Liver (tissue), 9 donors: ENCODE results near the gene TCF25. TPM values are rescaled to one million over a fixed set of nuclear protein-coding genes. Genes with fewer than 3 reads are reported as not detected.

Experiments
- DNase-seq: peaks from one replicate; pipeline ENCODE4 v3.0.0-alpha.2; 2017; ENCODE audit warnings: low spot score
- H3K27ac ChIP-seq, 2 donors: one replicate each; pipeline ENCODE4 v1.7.0; 2013; ENCODE audit warnings: inconsistent platforms in 2 of 2, low read length in 2 of 2, control low read depth in 1 of 2, low read depth in 1 of 2, mild to moderate bottlenecking in 1 of 2
- H3K27me3 ChIP-seq, 4 donors: one replicate each; pipeline versions ENCODE4 v1.6.1 to v1.7.0; 2013; ENCODE audit warnings: low read length in 3 of 4, inconsistent platforms in 1 of 4, mild to moderate bottlenecking in 1 of 4, moderate library complexity in 1 of 4; ENCODE audit not compliant: control insufficient read depth in 4 of 4, insufficient read depth in 4 of 4
- H3K36me3 ChIP-seq, 4 donors: one replicate each; pipeline versions ENCODE4 v1.6.1 to v1.7.0; 2013; ENCODE audit warnings: low read length in 3 of 4, mild to moderate bottlenecking in 3 of 4, low read depth in 1 of 4, moderate library complexity in 1 of 4; ENCODE audit not compliant: control insufficient read depth in 4 of 4, insufficient read depth in 3 of 4
- H3K4me1 ChIP-seq, 4 donors: one replicate each; pipeline versions ENCODE4 v1.6.1 to v1.7.0; 2013; ENCODE audit warnings: low read length in 3 of 4, mild to moderate bottlenecking in 3 of 4, moderate library complexity in 1 of 4; ENCODE audit not compliant: control insufficient read depth in 4 of 4, insufficient read depth in 4 of 4
- H3K4me3 ChIP-seq, 3 donors: one replicate each; pipeline versions ENCODE4 v1.6.1 to v1.7.0; 2013; ENCODE audit warnings: low read length in 3 of 3, control low read depth in 1 of 3, low read depth in 1 of 3, mild to moderate bottlenecking in 1 of 3
- H3K9ac ChIP-seq, 2 donors: one replicate each; pipeline ENCODE4 v1.7.0; 2013; ENCODE audit warnings: low read length in 2 of 2, mild to moderate bottlenecking in 2 of 2, moderate library complexity in 2 of 2, control low read depth in 1 of 2, low read depth in 1 of 2
- H3K9me3 ChIP-seq, 4 donors: one replicate each; pipeline versions ENCODE4 v1.6.1 to v1.7.0; 2013; ENCODE audit warnings: low read length in 3 of 4; ENCODE audit not compliant: control insufficient read depth in 4 of 4
- ATF3 ChIP-seq: IDR thresholded peaks from 2 replicates; pipeline ENCODE4 v1.6.1; 2016; ENCODE audit warnings: antibody characterized with exemption
- EGR1 ChIP-seq, 2 donors: IDR thresholded peaks; 2 replicates each; pipeline ENCODE4 v1.6.1; 2016 to 2018; ENCODE audit warnings: antibody characterized with exemption in 2 of 2, low read depth in 2 of 2
- FOXA1 ChIP-seq: IDR thresholded peaks from 2 replicates; pipeline ENCODE4 v1.6.1; 2016; ENCODE audit warnings: antibody characterized with exemption
- FOXA2 ChIP-seq: IDR thresholded peaks from 2 replicates; pipeline ENCODE4 v1.6.1; 2016; ENCODE audit warnings: antibody characterized with exemption
- HNF4A ChIP-seq, 2 donors: conservative IDR thresholded peaks; 2 replicates each; pipeline ENCODE4 v1.6.1; 2016; ENCODE audit warnings: antibody characterized with exemption in 2 of 2, mild to moderate bottlenecking in 2 of 2
- HNF4G ChIP-seq: IDR thresholded peaks from 2 replicates; pipeline ENCODE4 v1.6.1; 2016; ENCODE audit warnings: antibody characterized with exemption
- JUND ChIP-seq, 2 donors: IDR thresholded peaks; 2 replicates each; pipeline ENCODE4 v1.6.1; 2016; ENCODE audit warnings: antibody characterized with exemption in 2 of 2
- NR2F2 ChIP-seq: IDR thresholded peaks from 2 replicates; pipeline ENCODE4 v1.6.1; 2016; ENCODE audit warnings: antibody characterized with exemption
- RAD21 ChIP-seq, 2 donors: IDR thresholded peaks; 2 replicates each; pipeline ENCODE4 v1.6.1; 2016; ENCODE audit warnings: antibody characterized with exemption in 2 of 2, mild to moderate bottlenecking in 2 of 2
- SP1 ChIP-seq: IDR thresholded peaks from 2 replicates; pipeline ENCODE4 v1.6.1; 2018; ENCODE audit warnings: antibody characterized with exemption, mild to moderate bottlenecking
- TAF1 ChIP-seq: conservative IDR thresholded peaks from 2 replicates; pipeline ENCODE4 v1.6.1; 2016; ENCODE audit warnings: antibody characterized with exemption, mild to moderate bottlenecking
- YY1 ChIP-seq: IDR thresholded peaks from 2 replicates; pipeline ENCODE4 v1.6.1; 2016; ENCODE audit warnings: antibody characterized with exemption, mild to moderate bottlenecking
- WGBS: extraction: QIAGEN DNeasy Blood & Tissue Kit; methylation state at CpG from one replicate; pipeline ENCODE4 v1.1.7; 2013; 5-methylcytosine and 5-hydroxymethylcytosine counted together
- polyA plus RNA-seq, 2 donors: library from polyadenylated mRNA; stranded (reverse) in 1 of 2; unstranded in 1 of 2; fragments of 200-250 nt in 1 of 2; fragments of >200 nt in 1 of 2; fragmentation: Nextera tagmentation in 1 of 2; extraction: Ambion mirVana in 1 of 2; gene quantifications; one replicate each; pipeline versions ENCODE4 v1.2.1 to v1.2.3, GENCODE V29; 2013 to 2015
- total RNA-seq, 2 donors: library from RNA; depleted of rRNA; stranded (reverse); fragments of >200 nt; gene quantifications; one replicate each; pipeline ENCODE4 v1.2.3, GENCODE V29; 2014
- TF ChIP-seq, protein P1 (sequence below): IDR thresholded peaks from 2 replicates; pipeline ENCODE4 v1.6.1; 2016; ENCODE audit warnings: antibody characterized with exemption, mild to moderate bottlenecking
- TF ChIP-seq, protein P2 (sequence below): IDR thresholded peaks from 2 replicates; pipeline ENCODE4 v1.6.1; 2016; ENCODE audit warnings: antibody characterized with exemption
- donor health status: healthy.
- donor health status: healthy.
- donor health status: healthy.
- donor health status: healthy.
- donor health status: healthy.

The TCF25 gene
- total and polyA plus RNA-seq, 4 donors: 59.6 to 98.8 (median 76.8) TPM

GRCh38 chr16:89918453-89919347 lies 45.3 kb downstream of the TCF25 start, which contains the start of gene MC1R:
MC1R (plus strand) TSS chr16:89918862; CDS start chr16:89919259, 397 bp downstream.
- Histone ChIP-seq H3K27ac (no peak within 1 kb of the TSS), H3K9ac (no peak within 1 kb of the TSS), H3K4me3 (no peak within 1 kb of the TSS), H3K36me3 (no peaks in the 10 kb centered on the region), H3K27me3 (peaks cover 0 to 3% (median under 1%) of the 10 kb centered on the region in 4 donors), H3K4me1 (peaks cover 2 to 17% (median 8%) of the 10 kb centered on the region in 4 donors), H3K9me3 (no peaks in the 10 kb centered on the region)
- 8% methylated on average over 23 of the region's 23 CpGs for WGBS
- TF ChIP-seq HNF4G (no peak), JUND (IDR thresholded peaks at IDR 0.05) (no peak), NR2F2 (no peak)
- no peak for DNase-seq

- H3K27me3 ChIP-seq: peaks cover 0 to 3% (median 1%) of the 10 kb centered on the region in 4 donors
- no peak overlapping the region for H3K9ac ChIP-seq
- no peaks in the 10 kb centered on the region for H3K36me3 ChIP-seq
- 90% methylated on average over 52 of the region's 52 CpGs for WGBS
- no peak overlapping the region for H3K4me3 ChIP-seq
- H3K4me1 ChIP-seq: peaks cover 2 to 17% (median 8%) of the 10 kb centered on the region in 4 donors
- no peak overlapping the region for H3K27ac ChIP-seq
- no peak for DNase-seq
- TF ChIP-seq HNF4A (conservative IDR thresholded peaks at IDR 0.05) (no peak), SP1 (no peak), FOXA1 (no peak), EGR1 (IDR thresholded peaks at IDR 0.05; ENCODE audit: low read depth in 2 of 2) (no peak), FOXA2 (no peak), TAF1 (no peak), JUND (IDR thresholded peaks at IDR 0.05) (no peak)
- TF ChIP-seq, protein P1, sequence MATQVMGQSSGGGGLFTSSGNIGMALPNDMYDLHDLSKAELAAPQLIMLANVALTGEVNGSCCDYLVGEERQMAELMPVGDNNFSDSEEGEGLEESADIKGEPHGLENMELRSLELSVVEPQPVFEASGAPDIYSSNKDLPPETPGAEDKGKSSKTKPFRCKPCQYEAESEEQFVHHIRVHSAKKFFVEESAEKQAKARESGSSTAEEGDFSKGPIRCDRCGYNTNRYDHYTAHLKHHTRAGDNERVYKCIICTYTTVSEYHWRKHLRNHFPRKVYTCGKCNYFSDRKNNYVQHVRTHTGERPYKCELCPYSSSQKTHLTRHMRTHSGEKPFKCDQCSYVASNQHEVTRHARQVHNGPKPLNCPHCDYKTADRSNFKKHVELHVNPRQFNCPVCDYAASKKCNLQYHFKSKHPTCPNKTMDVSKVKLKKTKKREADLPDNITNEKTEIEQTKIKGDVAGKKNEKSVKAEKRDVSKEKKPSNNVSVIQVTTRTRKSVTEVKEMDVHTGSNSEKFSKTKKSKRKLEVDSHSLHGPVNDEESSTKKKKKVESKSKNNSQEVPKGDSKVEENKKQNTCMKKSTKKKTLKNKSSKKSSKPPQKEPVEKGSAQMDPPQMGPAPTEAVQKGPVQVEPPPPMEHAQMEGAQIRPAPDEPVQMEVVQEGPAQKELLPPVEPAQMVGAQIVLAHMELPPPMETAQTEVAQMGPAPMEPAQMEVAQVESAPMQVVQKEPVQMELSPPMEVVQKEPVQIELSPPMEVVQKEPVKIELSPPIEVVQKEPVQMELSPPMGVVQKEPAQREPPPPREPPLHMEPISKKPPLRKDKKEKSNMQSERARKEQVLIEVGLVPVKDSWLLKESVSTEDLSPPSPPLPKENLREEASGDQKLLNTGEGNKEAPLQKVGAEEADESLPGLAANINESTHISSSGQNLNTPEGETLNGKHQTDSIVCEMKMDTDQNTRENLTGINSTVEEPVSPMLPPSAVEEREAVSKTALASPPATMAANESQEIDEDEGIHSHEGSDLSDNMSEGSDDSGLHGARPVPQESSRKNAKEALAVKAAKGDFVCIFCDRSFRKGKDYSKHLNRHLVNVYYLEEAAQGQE: no peak
- TF ChIP-seq, protein P2, sequence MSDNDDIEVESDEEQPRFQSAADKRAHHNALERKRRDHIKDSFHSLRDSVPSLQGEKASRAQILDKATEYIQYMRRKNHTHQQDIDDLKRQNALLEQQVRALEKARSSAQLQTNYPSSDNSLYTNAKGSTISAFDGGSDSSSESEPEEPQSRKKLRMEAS: no peak
- no peaks in the 10 kb centered on the region for H3K9me3 ChIP-seq
Observed at GRCh38 chr16:89919535-89920406, 46.4 kb downstream of the TCF25 start.

- Histone ChIP-seq H3K27ac (no peak overlapping the region), H3K27me3 (peaks cover 0 to 3% (median 1%) of the 10 kb centered on the region in 4 donors), H3K36me3 (no peaks in the 10 kb centered on the region), H3K4me3 (no peak overlapping the region), H3K4me1 (peaks cover 2 to 20% (median 9%) of the 10 kb centered on the region in 4 donors), H3K9me3 (no peaks in the 10 kb centered on the region), H3K9ac (no peak overlapping the region)
- 35% methylated on average over 6 of the region's 6 CpGs for WGBS
- DNase-seq: no peak
- TF ChIP-seq RAD21 (IDR thresholded peaks at IDR 0.05): no peak
- TF ChIP-seq, protein P1: no peak
- TF ChIP-seq NR2F2: no peak
- no peak for TF ChIP-seq SP1
- no peak for TF ChIP-seq ATF3
- TF ChIP-seq YY1: no peak
- TF ChIP-seq FOXA2: no peak
Observed at GRCh38 chr16:89920723-89921122, 47.3 kb downstream of the TCF25 start.
